22Rv1 (cell line): Measurements from ENCODE around the gene FAM107A.

Experiments
- CTCF ChIP-seq: fragments of 450-650 bp; IDR thresholded peaks from 2 replicates; pipeline ENCODE4 v1.5.1; 2017; ENCODE audit warnings: mild to moderate bottlenecking
- ZFX ChIP-seq: fragments of 450-650 bp; IDR thresholded peaks from 2 replicates; pipeline ENCODE4 v1.6.1; 2017; ENCODE audit warnings: antibody characterized with exemption, borderline replicate concordance

GRCh38 chr3:58617338-58617761 is 40.2 kb upstream of the FAM107A start:
- TF ChIP-seq CTCF (no peak), ZFX (no peak)
